NCI-H510A (cell line): Measurements from ENCODE around the gene ITPR2.
"Not testable (repeated sequence)": the region's sequence is repeated elsewhere in the genome, so short reads cannot be mapped to it uniquely, and the experiment has no call there.

Source experiments
- DNase-seq: peaks from one replicate; lab custom pipeline; 2025; lab: John Stamatoyannopoulos, UW

Gene ITPR2

GRCh38 chr12:26622601-26623000 lies 210.4 kb downstream of the ITPR2 start:
- DNase-seq, result no peak

- DNase-seq, result peak; percentile 69
Observed at GRCh38 chr12:26621932-26622331, 211.1 kb downstream of the ITPR2 start.

- no peak for DNase-seq
Observed at GRCh38 chr12:26620907-26621306, 212.1 kb downstream of the ITPR2 start.

- no peak for DNase-seq
Observed at GRCh38 chr12:26617513-26617912, 215.5 kb downstream of the ITPR2 start.

- DNase-seq, result no peak
Observed at GRCh38 chr12:26614011-26614616, 218.9 kb downstream of the ITPR2 start.

GRCh38 chr12:26612203-26612602 lies 220.8 kb downstream of the ITPR2 start:
- no peak for DNase-seq

GRCh38 chr12:26611598-26611997 lies 221.4 kb downstream of the ITPR2 start:
- DNase-seq, result no peak

GRCh38 chr12:26610774-26611173 lies 222.2 kb downstream of the ITPR2 start:
- no peak for DNase-seq

GRCh38 chr12:26609986-26610385 lies 223.0 kb downstream of the ITPR2 start:
- DNase-seq, result no peak

- DNase-seq, result no peak
Observed at GRCh38 chr12:26608706-26609105, 224.3 kb downstream of the ITPR2 start.

- DNase-seq, result no peak
Observed at GRCh38 chr12:26608273-26608672, 224.7 kb downstream of the ITPR2 start.

- DNase-seq, result no peak
Observed at GRCh38 chr12:26606911-26607310, 226.1 kb downstream of the ITPR2 start.

GRCh38 chr12:26604813-26605212 lies 228.2 kb downstream of the ITPR2 start:
- not testable (repeated sequence) for DNase-seq

- DNase-seq, result no peak
Observed at GRCh38 chr12:26599096-26599695, 233.8 kb downstream of the ITPR2 start.

- no peak for DNase-seq
Observed at GRCh38 chr12:26595806-26596205, 237.2 kb downstream of the ITPR2 start.

GRCh38 chr12:26580619-26581018 lies 252.4 kb downstream of the ITPR2 start:
- DNase-seq, result no peak

GRCh38 chr12:26576266-26576665 lies 256.7 kb downstream of the ITPR2 start:
- DNase-seq, result no peak

GRCh38 chr12:26573225-26573909 lies 259.6 kb downstream of the ITPR2 start:
- DNase-seq, result no peak

- DNase-seq, result no peak
Observed at GRCh38 chr12:26572137-26572536, 260.9 kb downstream of the ITPR2 start.

GRCh38 chr12:26571560-26571959 lies 261.4 kb downstream of the ITPR2 start:
- no peak for DNase-seq

GRCh38 chr12:26567126-26567525 lies 265.9 kb downstream of the ITPR2 start:
- DNase-seq, result no peak

- DNase-seq, result no peak
Observed at GRCh38 chr12:26566675-26567074, 266.3 kb downstream of the ITPR2 start.

GRCh38 chr12:26566186-26566585 lies 266.8 kb downstream of the ITPR2 start:
- DNase-seq, result no peak

- DNase-seq, result no peak
Observed at GRCh38 chr12:26564391-26564790, 268.6 kb downstream of the ITPR2 start.
